Measurements from ENCODE around the gene TRAPPC5.

- TF ChIP-seq CTCF (IDR thresholded peaks at IDR 0.05; ENCODE audit: low read depth, low read length) (no peak), EZH2phosphoT487 (IDR thresholded peaks at IDR 0.05; ENCODE audit: low read depth) (no peak)
Observed at GRCh38 chr19:7655581-7655980, 25.1 kb upstream of the TRAPPC5 start.

Measured in OCI-LY3 (cell line).